K562 (cell line): ENCODE data around the gene ELF2. TPM values are rescaled to one million over a fixed set of nuclear protein-coding genes. Genes with fewer than 3 reads are reported as not detected.

ENCODE experiments used
- ATF4 ChIP-seq: fragments of 450-650 bp; formaldehyde crosslinking; IDR thresholded peaks from 2 replicates; pipeline ENCODE4 v1.4.0; 2022; ENCODE audit warnings: mild to moderate bottlenecking, moderate library complexity
- CBFA2T3 ChIP-seq: fragments of 450-650 bp; IDR thresholded peaks from 2 replicates; pipeline ENCODE4 v1.6.1; 2017
- CREB3 ChIP-seq: fragments of 450-650 bp; conservative IDR thresholded peaks from 2 replicates; pipeline ENCODE4 v1.6.1; 2016; ENCODE audit warnings: missing genetic modification characterization, low read depth, mild to moderate bottlenecking, missing compliant biosample characterization, moderate library complexity
- DDX20 ChIP-seq: fragments of 450-650 bp; IDR thresholded peaks from 2 replicates; pipeline ENCODE4 v1.6.1; 2016; ENCODE audit warnings: missing genetic modification characterization, low read depth, mild to moderate bottlenecking, missing compliant biosample characterization, moderate library complexity
- ERF ChIP-seq: fragments of 450-650 bp; formaldehyde crosslinking; IDR thresholded peaks from 2 replicates; pipeline ENCODE4 v1.4.0; 2020; ENCODE audit warnings: mild to moderate bottlenecking, mixed read lengths
- FOXA3 ChIP-seq, 2 experiments: fragments of 450-650 bp in 1 of 2; sonication (generic) in 1 of 2; formaldehyde crosslinking; IDR thresholded peaks in 1 of 2; conservative IDR thresholded peaks in 1 of 2; 2 replicates each; pipeline versions ENCODE4 v1.4.0 to v1.8.0; 2020 to 2022; ENCODE audit warnings: mild to moderate bottlenecking in 2 of 2, missing genetic modification reagents in 1 of 2
- HNRNPLL ChIP-seq: fragments of 200-400 bp; formaldehyde crosslinking; IDR thresholded peaks from 2 replicates; pipeline ENCODE4 v1.6.1; 2017; ENCODE audit warnings: low read length, low read depth, mild to moderate bottlenecking; ENCODE audit not compliant: poor library complexity, severe bottlenecking
- KDM4B ChIP-seq, 2 experiments: fragments of 450-650 bp in 1 of 2; sonication (generic) in 1 of 2; IDR thresholded peaks; 2 replicates each; pipeline ENCODE4 v1.6.1; 2016 to 2017; ENCODE audit warnings: borderline replicate concordance in 2 of 2, antibody characterized with exemption in 1 of 2, low read depth in 1 of 2, mild to moderate bottlenecking in 1 of 2
- MGA ChIP-seq: fragments of 450-650 bp; IDR thresholded peaks from 2 replicates; pipeline ENCODE4 v1.6.1; 2016; ENCODE audit warnings: mild to moderate bottlenecking, moderate library complexity
- NRF1 ChIP-seq, 2 experiments: fragments of 450-650 bp; IDR thresholded peaks in 1 of 2; conservative IDR thresholded peaks in 1 of 2; 2 replicates each; pipeline ENCODE4 v1.6.1; 2014; ENCODE audit warnings: mild to moderate bottlenecking in 2 of 2
- SOX6 ChIP-seq: fragments of 450-650 bp; IDR thresholded peaks from 2 replicates; pipeline ENCODE4 v1.6.1; 2014; ENCODE audit warnings: mild to moderate bottlenecking
- ZNF347 ChIP-seq: fragments of 450-650 bp; formaldehyde crosslinking; IDR thresholded peaks from 2 replicates; pipeline ENCODE4 v1.4.0; 2020; ENCODE audit warnings: low read depth, mild to moderate bottlenecking, moderate library complexity
- polyA plus RNA-seq, 8 experiments: library from polyadenylated mRNA; depleted of rRNA in 4 of 8; stranded (reverse) in 5 of 8; unstranded in 3 of 8; fragments of >200 nt; fragmentation: Nextera tagmentation in 2 of 8; fragmentation: Illumina TruSeq in 1 of 8; extraction: Ambion mirVana in 2 of 8; extraction: Trizol in 1 of 8; gene quantifications; 2 replicates each; pipeline versions ENCODE4 v1.2.1 to v1.2.3, GENCODE V29; 2011 to 2014; ENCODE audit warnings: inconsistent platforms in 1 of 8, missing spikeins in 1 of 8
- total RNA-seq, 7 experiments: library from RNA; depleted of rRNA in 6 of 7; stranded (reverse); fragments of >200 nt in 6 of 7; fragmentation: Illumina TruSeq in 2 of 7; extraction: Trizol in 2 of 7; gene quantifications; 2 replicates each; pipeline versions ENCODE4 v1.2.1 to v1.2.3, GENCODE V29; 2011 to 2021; ENCODE audit warnings: low replicate concordance in 1 of 7

The ELF2 gene
- total and polyA plus RNA-seq, 9 of the 15 experiments (the other 6 are each of a cell fraction or from before 2014, with no cell fraction given) = 9.4 to 58.7 (median 41.6) TPM

- 0 out of 2 replicates have a peak, but pooled peaks have one; percentile 19 for TF ChIP-seq MGA
- no peak for TF ChIP-seq ERF
- no peak for TF ChIP-seq HNRNPLL
- TF ChIP-seq CBFA2T3 = 0 out of 2 replicates have a peak, but pooled peaks have one; percentile 6
- no peak for TF ChIP-seq NRF1 (conservative IDR thresholded peaks at IDR 0.05 in 1 of 2, IDR thresholded peaks at IDR 0.05 in 1 of 2)
- no peak for TF ChIP-seq ATF4 (CRISPR knock-in tag)
- no peak for TF ChIP-seq DDX20
- TF ChIP-seq SOX6 = peak; percentile 58; the same call in 1 of the 2 replicates
- no peak for TF ChIP-seq KDM4B (IDR thresholded peaks at IDR 0.05; ENCODE audit: borderline replicate concordance in 2 of 2, low read depth in 1 of 2)
- no peak for TF ChIP-seq CREB3 (tag)
- no peak for TF ChIP-seq ZNF347 (CRISPR knock-in tag)
- TF ChIP-seq FOXA3 (CRISPR knock-in tag; conservative IDR thresholded peaks at IDR 0.05 in 1 of 2, IDR thresholded peaks at IDR 0.05 in 1 of 2) = peak in 1 of 2 experiments; percentile 59; a peak in 2 of 4 replicates
These were observed 23.4 kb downstream of the ELF2 start (continued) for GRCh38 chr4:139153411-139154133.
